ENCODE data around the gene MAPK8.

Gene MAPK8

GRCh38 chr10:48384699-48384982, 78.2 kb downstream of the MAPK8 start:
- DNase-seq (ENCODE audit: low spot score) = no peak

- DNase-seq (ENCODE audit: low spot score) = no peak
Measured at GRCh38 chr10:48389272-48389671, 82.8 kb downstream of the MAPK8 start.

- no peak for DNase-seq (ENCODE audit: low spot score)
Measured at GRCh38 chr10:48389846-48390557, 83.5 kb downstream of the MAPK8 start.

GRCh38 chr10:48390558-48390871, 84.0 kb downstream of the MAPK8 start:
- no peak for DNase-seq (ENCODE audit: low spot score)

GRCh38 chr10:48390933-48391845, 84.7 kb downstream of the MAPK8 start:
- no peak for DNase-seq (ENCODE audit: low spot score)

GRCh38 chr10:48391994-48392393, 85.5 kb downstream of the MAPK8 start:
- no peak for DNase-seq (ENCODE audit: low spot score)

GRCh38 chr10:48398261-48398660, 91.8 kb downstream of the MAPK8 start:
- no peak for DNase-seq (ENCODE audit: low spot score)

- no peak for DNase-seq (ENCODE audit: low spot score)
Measured at GRCh38 chr10:48399056-48399541, 92.6 kb downstream of the MAPK8 start.

GRCh38 chr10:48399551-48399950, 93.1 kb downstream of the MAPK8 start:
- DNase-seq (ENCODE audit: low spot score) = no peak

GRCh38 chr10:48400129-48400849, 93.8 kb downstream of the MAPK8 start:
- DNase-seq (ENCODE audit: low spot score) = no peak

- no peak for DNase-seq (ENCODE audit: low spot score)
Measured at GRCh38 chr10:48400850-48401220, 94.4 kb downstream of the MAPK8 start.

- no peak for DNase-seq (ENCODE audit: low spot score)
Measured at GRCh38 chr10:48404646-48405045, 98.2 kb downstream of the MAPK8 start.

- no peak for DNase-seq (ENCODE audit: low spot score)
Measured at GRCh38 chr10:48406204-48406603, 99.7 kb downstream of the MAPK8 start.

- no peak for DNase-seq (ENCODE audit: low spot score)
Measured at GRCh38 chr10:48406658-48407057, 100.2 kb downstream of the MAPK8 start.

GRCh38 chr10:48410503-48410902, 104.0 kb downstream of the MAPK8 start:
- DNase-seq (ENCODE audit: low spot score) = no peak

GRCh38 chr10:48411510-48411909, 105.0 kb downstream of the MAPK8 start:
- no peak for DNase-seq (ENCODE audit: low spot score)

- no peak for DNase-seq (ENCODE audit: low spot score)
Measured at GRCh38 chr10:48412081-48412480, 105.6 kb downstream of the MAPK8 start.

GRCh38 chr10:48412933-48413332, 106.5 kb downstream of the MAPK8 start:
- DNase-seq (ENCODE audit: low spot score) = no peak

- no peak for DNase-seq (ENCODE audit: low spot score)
Measured at GRCh38 chr10:48414160-48414559, 107.7 kb downstream of the MAPK8 start.

GRCh38 chr10:48414778-48415177, 108.3 kb downstream of the MAPK8 start:
- no peak for DNase-seq (ENCODE audit: low spot score)

GRCh38 chr10:48416584-48417232, 110.2 kb downstream of the MAPK8 start:
- DNase-seq (ENCODE audit: low spot score) = no peak

- no peak for DNase-seq (ENCODE audit: low spot score)
Measured at GRCh38 chr10:48417374-48417773, 110.9 kb downstream of the MAPK8 start.

Data from HuH-7 (cell line).